ENCODE data around the gene VPS26C.

VPS26C gene

DNA sequence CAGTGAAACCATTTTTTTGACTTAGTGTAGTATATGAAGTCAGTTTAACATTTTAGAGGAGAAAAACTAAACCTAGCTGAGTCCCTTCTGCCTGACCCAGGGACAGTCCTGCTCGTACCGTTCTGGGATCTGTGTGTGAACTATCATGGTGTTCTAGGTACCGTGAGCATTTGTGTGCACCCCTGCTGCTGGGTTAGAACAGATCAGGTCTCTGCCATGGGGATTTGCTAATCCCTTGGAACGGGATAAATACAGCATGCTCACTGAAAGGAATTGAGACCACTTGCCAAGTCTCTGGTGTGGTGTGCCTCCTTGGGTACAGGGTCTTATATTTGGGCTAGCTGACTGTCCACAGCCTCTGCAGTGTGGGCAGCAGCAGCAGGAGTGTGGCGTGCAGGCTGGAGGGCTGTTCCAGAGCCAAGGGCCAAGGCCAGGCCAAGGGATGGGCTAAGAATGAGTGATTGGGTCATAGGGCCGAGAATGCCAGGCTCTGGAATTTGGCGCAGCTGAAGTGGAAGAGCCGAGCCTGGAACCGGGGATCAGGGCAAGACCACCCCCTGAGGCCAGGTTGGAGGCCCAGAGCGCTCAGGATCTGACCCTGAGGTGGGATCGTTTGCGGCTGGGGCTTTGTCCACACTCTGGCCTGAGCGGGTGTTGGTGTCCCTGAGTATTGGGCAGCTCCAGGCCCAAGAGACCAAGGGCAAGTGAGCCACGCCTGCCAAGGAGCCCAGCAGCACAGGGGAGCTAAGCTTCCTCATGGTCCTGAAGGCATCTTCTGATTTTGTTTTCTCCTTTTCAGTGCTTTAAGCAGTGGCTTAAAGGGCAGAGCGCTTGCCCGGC lies 66.3 kb downstream of the VPS26C start:
- no peak for DNase-seq

DNA sequence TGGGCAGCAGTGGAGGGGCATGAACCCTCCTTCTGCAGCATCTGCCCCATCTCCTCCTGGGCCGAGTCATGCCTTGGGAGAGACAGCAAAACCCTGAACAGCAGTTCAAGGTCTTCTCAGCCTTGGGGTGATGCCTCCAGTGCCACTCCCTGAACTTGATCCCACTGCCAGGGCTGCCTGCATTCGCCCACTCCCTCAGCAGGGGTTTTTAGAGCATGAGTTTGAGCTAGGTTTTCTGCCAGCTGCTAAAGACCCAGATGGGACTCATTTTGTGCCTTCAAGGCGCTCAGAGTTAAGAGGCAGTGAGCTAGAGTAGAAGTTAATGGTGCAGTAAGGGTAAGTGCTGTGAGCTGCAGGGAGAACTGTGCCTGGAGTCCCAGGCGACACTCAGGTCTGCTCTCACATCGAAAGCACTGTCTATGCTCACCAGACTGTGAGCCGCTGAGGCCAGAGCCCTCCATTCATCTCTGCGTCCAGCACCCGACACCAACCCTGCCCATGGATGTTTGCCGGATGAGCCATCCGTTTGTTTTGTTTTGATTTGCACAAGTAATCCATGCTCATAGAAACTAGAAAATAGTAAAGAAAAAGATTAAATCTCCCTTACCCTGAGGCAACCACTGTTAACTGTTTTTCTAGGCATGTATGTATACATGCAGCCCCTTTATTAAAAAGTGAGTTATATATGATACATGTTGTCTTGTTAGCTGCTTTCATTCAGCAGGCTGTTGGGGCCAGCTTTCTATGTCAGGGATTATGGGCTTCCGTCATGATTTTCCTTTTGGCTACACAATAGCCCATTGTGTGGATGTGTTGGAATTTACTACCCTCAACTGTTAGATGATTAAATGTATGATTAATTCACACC lies 67.8 kb downstream of the VPS26C start:
- DNase-seq, result no peak

DNA sequence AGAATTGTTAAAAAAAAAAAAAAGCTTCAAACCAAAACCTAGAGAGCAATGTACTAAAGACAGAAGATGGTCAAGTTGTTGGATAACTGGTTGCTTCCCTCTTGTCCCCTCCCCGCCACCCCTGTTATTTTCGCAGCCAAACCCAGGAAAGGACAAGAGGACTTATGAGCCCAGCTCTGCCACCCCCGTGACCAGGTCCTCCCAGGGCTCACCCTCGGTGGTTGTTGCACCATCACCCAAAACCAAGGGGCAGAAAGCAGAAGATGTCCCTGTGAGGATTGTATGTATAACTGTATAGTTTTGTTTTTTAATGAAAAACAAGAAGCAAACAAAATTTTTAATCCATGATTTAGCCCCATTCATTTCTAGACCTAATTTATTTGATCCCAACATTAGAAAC lies 69.4 kb downstream of the VPS26C start:
- no peak for DNase-seq

DNA sequence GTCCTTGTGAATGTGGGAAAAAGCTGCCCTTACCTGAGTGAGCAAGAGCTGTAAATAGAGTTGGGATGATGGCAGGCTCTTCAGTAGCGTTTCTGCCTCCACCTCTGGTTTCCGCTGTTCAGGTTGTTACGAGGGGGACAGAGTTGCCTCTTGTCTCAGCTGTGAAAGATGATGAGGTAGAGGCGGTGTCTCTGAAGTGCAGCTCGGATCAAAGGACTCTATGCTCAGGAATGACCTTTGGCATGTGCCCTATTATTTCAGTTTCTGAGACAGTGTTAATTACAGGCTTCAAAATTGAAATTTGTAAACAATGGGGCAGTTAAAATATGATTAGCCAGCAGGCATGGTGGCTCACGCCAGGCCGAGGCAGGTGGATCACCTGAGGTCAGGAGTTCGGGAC lies 70.3 kb downstream of the VPS26C start:
- no peak for DNase-seq

- no peak for DNase-seq
Observed at GRCh38 chr21:37195610-37196009, 71.5 kb downstream of the VPS26C start.

DNA sequence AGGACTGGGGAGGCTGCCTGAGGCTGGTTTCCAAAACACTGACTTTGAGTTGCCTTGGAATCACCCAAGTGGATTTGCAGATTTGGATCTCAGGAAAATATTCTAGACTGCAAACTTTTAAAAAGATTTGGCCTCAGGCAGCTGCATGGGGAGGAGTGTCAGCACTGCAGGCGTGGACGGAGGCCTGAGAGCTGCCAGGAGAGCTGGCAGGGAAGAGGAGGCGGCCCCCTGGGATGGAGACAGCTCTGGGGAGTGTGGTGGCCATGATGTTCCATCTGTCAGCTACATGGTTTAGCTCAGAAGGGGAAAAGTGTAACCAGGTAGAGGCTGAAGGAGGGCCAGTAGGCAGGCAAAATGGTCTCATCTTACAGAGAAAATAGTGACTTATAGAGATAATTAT lies 72.1 kb downstream of the VPS26C start:
- DNase-seq, result no peak

GRCh38 chr21:37193676-37194075 lies 73.5 kb downstream of the VPS26C start:
- no peak for DNase-seq

GRCh38 chr21:37193006-37193405 lies 74.1 kb downstream of the VPS26C start:
- DNase-seq, result no peak

DNA sequence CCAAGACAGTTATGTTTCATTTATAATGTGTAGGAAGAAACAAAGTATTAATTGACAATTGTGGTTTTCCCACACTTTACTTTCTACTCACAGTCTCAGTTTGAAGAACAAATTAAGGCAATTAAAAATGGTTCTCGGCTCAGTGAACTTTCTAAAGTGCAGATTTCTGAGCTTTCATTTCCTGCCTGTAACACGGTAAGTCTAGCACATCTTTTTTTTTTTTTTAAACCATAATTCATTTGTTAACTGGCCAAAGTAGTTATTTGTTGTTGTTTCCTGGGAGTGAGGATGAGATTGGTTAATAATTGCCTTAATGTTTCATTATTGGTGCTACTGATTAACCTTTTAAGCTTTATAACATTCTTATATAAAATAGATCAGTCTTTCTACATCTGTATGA lies 75.1 kb downstream of the VPS26C start:
- DNase-seq, result no peak

DNA sequence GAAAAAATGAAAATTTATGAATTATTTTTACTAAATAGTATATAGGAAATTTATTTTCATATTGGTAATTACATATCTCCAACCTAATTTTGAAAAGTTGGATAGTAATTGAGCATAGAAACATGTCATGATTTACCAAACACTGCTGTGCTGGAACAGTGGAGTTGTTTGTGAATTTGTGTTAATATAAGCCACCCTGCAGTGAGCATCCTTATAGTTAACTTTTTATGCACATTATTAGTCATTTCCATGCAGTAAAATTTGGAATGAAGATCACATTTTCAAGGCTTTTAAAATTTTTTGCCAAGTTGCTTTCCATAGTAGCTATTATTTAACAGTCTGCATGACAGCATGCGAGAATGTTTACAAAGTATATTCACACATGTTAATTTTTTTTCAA lies 78.3 kb downstream of the VPS26C start:
- DNase-seq, result no peak

- DNase-seq, result no peak
Observed at GRCh38 chr21:37186983-37187382, 80.2 kb downstream of the VPS26C start.

DNA sequence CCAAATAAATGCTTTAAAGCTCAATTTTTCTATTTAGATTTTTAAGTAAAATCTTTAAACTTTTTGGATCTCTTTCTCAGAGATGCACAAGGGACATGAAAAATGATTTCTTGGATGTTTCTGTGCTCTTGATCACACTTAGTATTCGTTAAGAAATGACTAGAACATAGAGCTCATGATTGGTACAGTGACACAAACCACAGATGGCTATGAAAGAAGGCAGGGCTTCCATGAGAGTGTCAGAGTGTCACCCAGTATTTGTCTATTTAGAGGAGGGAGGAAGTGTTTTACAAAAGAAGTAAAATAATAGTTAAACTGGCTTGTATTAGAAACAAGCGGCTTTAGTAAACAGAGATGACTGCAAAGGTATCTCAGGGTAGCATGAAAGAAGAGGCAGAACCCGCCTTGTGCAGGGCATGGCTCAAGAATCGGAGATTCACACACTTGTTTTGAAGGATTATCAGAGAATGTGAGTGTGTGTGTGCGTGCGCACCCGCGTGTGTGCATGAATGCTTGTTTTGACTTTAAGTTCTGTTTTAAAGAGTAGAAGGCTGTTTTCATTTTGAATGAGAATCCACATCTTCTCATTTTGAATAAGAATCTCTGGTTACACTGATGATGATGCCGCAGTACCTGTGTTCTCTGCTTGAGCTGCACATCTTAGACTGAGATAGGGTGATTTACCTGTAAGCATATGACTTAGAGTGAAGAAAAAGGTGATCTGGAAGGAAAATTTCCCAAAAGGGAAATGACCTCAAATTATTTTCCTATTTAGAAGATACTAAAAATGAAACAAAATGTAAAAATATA lies 82.1 kb downstream of the VPS26C start:
- no peak for DNase-seq

DNA sequence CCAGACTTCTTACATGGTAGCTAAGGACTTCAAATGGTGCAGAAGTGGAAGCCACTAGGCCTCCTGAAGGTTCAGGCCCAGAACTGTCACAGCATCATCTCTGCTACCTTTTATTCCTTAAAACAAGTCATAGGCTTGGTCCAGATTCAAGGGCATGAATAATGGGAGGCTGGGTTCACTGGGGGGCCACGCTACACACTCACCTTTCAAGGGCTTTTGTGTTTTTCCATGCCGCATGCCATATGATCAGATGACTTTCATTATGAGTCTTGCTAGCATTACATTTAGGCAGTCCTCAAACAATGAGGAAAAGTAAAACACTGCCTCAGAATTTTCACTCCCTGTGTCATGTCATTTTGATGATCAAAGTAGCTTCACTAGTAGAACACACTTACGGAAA lies 83.4 kb downstream of the VPS26C start:
- DNase-seq, result no peak

DNA sequence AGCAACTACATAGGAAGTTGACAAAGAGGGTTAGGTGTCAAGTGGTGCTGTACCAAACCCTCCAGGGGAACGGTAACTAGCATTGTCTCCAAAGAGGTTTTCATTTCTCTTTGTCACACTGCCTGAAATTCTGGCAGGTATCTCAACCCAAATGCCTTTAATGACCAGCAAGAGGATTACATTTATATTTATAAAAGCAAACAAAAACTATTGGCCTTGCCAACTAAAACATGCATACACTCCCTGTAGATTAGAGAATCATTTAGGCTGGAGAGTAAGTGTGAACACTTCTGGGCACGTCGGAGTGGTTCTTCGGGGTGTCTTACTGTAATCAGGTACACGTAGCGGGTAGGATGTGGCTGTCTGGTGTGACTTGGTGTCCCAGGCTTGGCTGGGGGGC lies 84.9 kb downstream of the VPS26C start:
- DNase-seq, result no peak

DNA sequence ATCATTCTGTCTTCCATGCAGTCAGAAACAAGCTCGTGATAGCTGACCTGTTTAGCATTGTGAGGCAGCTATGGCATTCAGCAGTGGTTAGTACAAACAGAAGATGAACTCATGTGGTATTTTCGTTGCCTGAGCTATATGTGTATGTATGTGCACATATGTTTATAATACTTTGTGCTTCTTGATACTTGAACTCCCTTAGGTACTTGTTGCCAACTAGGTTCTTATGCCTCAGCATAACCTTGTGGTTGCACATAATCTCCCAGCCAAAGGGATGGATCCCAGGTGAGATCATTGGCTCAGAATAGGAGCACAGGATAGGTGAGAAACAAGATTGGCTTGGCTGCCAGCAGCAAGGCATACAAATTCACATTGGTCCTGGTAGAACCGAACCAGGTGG lies 86.1 kb downstream of the VPS26C start:
- no peak for DNase-seq

- DNase-seq, result no peak
Observed at GRCh38 chr21:37176716-37177115, 90.4 kb downstream of the VPS26C start.
